NCI-H1436 (cell line): Measurements from ENCODE around the gene TRPV5.

Experiments used
- DNase-seq: peaks from one replicate; lab custom pipeline; 2025; lab: John Stamatoyannopoulos, UW

The TRPV5 gene

DNA sequence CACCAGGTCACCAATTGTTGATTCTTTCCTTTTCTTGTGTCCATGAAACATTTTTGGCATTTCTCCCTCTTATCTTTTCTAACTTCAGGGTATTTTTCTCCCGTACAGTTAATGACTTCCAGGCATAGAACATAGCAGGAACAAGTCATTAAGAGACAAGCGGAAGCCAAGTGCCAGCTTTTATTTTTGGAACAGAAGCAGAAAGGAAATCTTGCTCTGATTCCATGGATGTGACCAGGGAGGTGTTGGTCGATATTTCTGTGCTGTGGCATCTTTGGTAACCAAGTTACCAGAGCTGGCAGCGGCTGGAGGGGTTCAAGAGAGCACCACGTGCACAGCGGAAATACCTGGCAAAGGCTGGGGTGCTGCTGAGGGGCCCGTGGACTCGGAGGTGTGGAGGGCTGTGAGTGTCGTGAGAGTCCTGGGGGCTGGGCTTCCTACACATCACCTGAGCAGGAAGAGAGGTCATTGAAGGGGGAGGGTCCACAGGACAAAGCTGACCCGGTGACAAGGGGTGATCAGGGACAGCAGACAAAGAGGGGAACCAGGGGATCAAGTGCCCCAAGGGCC, 7.5 kb upstream of the TRPV5 start:
- no peak for DNase-seq

DNA sequence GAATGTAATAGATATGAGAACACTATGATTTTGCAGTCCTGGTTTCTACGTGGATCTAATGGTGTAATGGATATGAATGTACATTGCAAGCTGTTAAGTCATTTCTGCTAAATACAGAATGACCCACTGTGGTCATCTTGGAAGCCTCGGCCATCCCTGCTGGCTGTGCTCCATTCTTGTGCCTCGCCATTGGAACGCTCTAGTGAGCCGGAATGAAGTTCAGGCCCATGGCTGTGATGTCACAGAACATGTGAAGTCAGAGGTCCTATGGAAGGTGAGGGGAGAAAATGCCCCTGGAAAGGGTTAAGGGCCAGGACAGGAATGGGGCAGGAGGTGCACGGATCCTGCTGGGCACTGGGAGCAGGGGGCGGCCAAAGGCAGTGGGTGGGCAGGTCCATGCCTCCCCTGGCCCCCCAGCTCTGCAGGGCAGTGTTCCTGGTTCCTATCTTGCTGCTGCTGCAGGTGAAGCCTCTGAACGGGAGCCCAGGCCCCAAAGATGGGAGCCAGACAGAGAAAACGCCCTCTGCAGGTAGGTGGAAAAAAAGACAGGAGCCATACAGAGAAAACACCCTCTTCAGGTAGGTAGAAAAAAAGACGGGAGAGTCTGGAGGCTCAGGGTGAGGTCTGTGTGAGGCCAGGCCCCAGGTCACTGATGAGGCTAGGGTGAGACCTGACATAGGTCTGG, 5.8 kb upstream of the TRPV5 start, which contains the start of gene LLCFC1:
Gene LLCFC1, plus strand, starts transcription at position 259 of the 685 bp plus-strand sequence. Its CDS starts 138 bp downstream, at position 397.
- DNase-seq = no peak

DNA sequence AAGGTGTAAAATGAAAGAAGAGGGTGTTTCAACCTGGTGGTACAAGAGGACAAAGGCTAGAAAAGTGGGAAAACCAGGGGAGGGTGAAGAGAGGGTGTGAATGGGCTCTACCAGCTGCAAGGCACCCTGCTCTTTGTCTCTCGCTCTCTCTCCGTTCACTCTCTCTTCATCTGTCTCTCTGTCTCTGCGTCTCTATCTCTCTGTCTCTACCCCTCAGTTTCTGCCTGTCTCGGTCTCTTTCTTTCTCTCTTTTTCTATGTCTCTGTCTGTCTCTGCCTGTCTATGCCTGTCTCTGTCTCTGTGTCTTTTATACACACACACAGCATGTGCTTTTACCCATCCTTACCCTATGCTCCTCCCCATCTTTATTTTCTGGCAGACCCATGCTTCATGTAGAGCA, 5.1 kb upstream of the TRPV5 start:
- DNase-seq = no peak

DNA sequence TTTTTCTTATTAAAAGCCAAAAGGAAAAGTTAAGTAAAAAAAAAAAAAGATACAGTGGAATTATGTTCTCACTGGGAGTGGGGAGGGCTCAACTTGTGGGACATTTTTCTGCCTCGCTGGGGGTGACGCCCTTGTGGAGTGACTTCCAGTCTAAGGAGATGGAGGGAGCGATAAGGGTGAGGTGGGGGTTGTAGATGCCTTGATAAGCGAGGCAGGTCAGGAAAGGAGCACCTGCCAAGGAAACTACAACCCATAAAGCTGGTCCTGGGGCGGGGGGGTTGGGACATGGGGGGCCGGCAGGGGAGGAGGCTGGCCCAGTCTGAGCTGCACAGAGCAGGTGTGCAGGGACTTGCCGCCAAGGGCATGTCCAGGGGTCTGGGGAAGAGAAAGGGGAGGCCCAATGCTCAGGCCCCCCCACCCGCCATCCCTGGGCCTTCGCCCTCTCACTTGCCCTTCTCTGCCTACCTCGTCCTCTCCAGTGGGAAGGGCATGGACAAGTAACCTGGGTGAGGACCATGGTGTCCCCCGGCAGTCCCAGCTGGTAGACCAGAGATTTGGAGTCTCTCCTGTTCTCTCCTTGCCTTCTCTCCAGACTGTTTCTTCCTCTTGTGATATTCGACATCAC, 2.5 kb upstream of the TRPV5 start:
- no peak for DNase-seq

DNA sequence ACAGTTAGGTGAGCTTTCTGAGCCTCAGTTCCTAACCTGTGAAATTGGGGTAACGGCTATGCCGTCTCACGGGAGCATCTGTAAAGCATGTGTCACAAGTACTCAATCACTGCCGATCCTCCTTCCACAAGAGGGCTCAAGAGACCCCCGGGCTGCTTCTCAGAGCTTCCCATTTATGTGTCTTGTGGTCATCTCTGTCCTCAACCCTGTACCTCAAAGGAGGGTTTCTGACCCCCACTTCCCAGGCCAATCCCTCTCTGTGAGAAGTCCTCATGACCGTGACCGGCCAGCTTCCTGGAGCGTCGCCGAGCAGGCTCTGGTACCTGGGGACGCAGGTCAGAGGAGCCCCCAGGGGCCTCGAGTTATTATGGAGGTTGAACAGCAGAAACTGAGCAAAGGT, 510 bp upstream of the TRPV5 start:
- DNase-seq = no peak

DNA sequence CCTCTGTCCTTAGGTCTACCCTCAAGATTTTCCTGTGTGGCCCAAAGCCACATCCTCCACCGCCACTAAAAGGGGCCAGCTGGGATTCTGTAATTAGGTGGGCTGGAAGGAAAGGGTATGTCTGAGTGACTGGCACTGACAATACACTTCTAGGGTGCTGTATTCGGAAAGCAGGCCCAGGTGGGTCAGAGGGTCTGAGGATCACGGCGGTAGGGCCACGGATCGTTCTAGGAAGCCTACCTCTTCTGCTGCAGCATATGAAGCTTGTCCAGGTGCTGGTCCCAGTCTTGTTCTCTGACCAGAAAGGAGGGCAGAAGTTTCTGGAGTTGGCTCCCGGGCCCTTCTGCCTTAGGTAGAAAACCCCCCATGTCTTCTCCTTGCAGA, 462 bp downstream of the TRPV5 start:
- DNase-seq = no peak

DNA sequence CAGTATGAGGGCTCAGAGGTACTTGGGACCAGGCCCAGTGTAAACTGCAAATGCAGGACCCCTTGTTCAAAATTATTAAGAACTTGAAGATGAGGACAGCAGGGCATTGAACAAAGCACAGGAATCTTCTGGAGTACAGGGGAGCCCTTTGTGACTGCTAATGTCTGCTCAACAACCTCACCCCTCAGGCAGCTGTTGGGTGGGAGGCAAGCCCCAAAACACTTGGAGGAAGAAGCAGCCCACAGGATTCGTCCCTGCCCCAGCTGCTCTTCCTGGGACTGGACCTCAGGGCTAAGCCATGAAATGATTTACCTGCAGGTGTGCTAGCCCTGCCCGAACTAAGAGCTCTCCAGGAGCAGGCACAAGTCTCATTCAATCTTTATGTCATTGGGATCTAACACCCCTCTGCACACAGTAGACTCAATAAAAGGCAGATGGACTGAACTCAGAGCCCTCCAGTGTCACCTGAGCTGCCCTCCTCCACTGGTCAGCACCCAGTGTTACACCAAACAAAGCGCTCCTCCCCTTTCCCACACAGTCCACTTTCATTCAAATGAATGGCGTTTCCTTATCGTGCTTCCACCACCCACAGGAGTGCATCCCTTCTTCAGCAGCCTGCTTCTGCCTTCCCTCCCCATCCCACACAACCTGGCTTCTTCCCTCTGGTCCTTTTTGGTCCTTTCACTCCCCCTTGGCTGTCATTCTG, 1.0 kb downstream of the TRPV5 start:
- DNase-seq = no peak

DNA sequence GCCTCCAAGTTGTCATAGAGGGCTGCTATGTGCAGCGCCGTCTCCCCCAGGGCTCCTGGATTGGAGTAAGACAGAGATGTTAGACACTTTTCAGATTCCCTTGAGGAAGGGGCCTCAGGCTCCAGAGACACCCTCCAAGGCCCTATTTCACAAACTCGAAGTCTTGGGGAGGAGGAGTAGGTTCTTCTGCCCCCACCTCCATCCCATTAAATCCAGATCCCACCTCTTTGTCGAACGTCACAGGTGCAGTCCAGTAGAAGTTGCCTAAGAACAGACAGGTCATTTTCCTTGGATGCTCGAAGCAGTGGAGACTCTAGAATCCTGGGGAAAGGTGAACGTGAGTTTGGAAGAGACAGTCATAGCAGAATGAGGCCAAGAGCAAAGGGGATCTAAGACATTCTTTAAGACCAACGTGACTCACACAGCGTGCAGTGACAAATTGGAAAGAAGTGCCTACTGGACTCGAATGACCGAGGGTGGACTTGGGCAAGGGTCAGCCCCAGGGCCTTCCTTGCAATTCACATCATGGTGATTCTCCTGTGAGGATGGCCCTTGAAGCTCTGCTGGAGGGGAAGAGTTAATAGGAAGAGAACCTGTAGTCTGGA, 3.3 kb downstream of the TRPV5 start:
- DNase-seq = no peak

DNA sequence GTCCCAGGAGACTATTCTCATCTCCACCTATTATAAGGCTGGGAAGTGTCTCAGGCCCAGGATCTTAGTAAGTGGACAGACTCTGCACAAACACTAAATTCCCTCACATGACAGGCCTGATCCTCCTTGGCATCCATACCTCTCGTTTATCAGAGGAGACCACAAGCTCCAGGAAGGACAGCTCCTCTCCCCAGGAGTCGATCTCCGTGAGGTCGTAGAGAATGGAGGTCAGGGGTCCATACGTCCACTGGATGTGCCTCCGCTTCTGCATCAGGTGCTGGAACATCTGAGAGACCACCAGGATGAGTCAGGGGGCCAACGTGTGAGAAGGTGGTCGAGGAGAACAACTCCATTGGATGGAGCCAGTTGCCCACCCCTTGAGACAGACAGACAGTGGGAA, 5.6 kb downstream of the TRPV5 start:
- no peak for DNase-seq

DNA sequence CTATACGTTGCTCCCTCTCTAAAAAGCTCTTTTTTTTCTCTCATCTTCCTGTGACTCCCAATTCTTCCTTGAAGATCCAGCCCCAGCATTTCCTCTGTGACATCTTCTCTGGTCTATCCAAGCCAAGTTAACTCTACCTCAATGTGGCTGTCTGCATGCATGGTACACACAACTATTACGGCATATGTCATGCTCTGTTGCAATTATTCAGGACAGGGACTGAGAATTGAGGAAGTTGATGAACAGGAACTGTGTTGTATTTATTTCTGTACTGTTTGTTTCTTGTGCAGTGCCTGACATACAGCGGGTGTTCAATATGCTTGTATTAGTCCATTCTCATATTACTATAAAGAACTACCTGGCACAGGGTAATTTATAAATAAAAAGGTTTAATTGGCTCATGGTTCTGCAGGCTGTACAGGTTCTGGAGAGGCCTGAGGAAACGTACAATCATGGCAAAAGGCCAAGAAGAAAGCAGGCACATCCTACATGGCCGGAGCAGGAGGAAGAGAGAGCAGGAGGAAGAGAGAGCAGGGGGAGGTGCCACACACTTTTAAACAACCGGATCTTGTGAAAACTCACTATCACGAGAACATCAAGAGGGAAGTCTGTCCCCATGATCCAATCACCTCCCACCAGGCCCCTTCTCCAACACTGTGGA, 6.3 kb downstream of the TRPV5 start:
- no peak for DNase-seq

DNA sequence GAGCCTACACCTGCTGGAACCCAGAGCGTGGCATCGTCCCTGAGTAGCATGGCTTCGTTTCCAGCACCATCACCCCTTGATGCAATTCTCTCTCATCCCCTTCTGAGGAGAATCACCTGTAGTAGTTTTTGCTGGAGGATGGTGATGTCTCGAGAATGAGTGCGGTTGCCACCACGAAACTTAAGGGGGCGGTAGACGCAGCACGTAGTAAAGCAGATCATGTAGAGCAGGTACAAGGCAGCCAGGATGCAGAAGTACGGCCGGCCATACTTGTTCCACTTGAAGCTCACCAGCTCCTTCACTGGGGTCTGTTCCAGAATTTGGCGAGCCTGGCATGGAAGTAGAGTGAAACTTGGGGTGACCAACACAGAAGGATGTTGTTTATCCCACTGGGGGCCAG, 8.1 kb downstream of the TRPV5 start:
- no peak for DNase-seq

DNA sequence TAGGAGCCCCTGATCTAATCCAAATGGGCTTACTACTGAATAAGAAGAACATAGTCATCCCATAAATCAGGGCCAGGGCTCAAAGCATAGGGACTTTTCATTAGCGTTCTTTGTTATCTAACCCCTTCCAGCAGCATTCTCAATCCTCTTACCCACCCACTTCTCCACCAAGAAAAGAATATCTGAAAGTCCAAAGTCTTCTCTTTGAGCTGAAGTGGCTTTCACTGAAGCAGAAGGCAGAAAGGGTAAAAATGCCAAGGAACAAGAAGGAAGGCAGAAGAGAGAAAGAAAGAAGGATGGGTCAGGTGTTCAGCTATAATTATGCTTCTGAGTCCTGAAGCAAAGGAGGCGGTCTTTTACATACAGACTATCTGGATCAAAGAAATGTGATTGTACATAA, 10.2 kb downstream of the TRPV5 start:
- DNase-seq = no peak

DNA sequence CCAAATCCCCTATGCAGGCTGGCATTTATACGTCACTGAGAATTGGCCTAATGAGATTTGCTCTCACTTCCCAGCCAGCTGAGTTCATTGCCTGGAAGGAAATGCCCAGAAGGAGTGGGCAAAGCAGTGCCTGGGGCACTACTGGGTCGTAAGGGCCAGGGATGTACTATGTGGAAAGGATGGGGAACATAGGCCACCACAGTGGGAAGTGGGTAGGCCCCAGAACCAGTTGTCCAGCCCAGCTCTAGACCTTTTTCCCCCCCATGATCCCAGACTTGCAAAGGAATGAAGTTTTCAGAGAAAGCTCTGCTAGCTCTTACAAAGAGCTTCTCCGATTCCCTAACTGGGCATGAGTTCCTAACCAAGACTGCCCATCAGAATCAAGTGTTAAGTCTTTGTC, 13.9 kb downstream of the TRPV5 start:
- DNase-seq = no peak

DNA sequence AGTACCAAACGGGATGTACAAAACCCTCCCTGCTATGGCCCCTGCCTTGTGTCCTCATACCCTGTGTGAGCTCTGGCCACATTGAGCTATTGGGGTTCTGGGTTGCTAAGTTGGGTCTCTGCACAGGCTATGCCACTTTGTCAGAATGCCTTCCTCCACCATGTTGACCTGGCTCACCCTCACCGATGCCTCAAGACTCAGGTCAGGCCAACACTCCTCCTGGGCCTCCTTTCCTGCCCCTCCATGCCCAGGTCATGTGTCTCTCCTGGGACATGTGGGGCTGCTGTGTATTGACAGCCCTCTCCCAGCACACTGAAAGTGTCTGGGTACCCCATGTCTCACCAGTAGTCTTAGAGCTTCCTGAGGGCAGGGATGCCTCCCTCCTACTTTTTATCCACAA, 14.6 kb downstream of the TRPV5 start:
- no peak for DNase-seq

DNA sequence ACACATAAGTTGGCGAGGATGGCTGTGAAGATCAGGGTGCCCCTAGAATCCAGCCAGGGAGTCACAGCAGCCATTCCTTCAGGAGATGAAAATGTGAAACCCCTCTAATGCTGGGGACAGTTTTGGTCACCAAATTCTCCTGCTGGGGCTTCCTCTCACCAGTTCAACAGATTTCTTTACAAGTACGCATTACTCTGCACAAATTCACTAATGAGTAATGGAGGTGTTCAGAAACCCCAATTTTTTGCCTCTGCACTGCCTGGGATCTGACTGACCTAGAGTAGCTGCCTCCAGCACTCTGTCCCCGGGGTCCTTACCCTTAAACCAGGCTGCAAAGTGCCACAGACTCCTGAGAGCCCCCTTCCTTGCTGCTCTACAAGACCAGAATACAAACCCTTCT, 16.1 kb downstream of the TRPV5 start:
- no peak for DNase-seq

DNA sequence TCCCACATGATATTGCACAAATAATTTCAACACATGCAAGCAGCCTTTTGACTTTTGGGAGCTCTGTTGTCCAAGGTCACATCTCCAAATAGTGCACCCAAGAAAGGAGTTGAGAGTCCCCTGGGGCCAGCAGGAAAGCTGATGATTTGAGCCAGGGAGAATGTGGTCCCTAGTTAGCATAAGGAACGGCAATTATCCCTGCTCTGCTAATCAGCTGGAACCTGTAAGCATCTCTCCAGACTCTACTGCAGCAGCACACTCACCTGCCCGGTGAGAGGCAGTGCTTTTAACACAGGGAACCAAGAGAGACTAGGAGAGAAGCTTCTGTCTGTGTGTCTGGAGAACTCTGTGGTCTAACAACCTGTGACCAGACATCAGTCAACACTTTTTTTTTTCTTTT, 17.0 kb downstream of the TRPV5 start:
- no peak for DNase-seq

DNA sequence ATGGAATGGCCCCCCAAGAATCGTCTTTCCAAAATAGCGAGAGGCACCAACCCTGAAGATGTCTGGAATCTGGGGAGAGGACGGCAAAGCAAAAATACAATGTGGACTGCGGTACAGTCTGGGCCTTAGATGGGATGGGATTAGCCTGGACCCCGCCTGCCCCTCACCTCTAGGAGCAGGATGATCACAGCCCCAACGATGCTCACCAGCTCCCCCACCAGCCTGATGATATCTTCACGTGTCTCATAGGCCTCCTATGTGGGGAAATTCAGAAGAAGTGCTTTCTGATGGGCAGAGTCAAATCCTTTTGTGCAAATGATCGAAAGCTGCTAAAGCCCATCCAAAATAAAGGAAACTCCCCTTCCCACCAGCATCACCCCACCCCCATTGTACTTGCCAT, 18.2 kb downstream of the TRPV5 start:
- DNase-seq = no peak

DNA sequence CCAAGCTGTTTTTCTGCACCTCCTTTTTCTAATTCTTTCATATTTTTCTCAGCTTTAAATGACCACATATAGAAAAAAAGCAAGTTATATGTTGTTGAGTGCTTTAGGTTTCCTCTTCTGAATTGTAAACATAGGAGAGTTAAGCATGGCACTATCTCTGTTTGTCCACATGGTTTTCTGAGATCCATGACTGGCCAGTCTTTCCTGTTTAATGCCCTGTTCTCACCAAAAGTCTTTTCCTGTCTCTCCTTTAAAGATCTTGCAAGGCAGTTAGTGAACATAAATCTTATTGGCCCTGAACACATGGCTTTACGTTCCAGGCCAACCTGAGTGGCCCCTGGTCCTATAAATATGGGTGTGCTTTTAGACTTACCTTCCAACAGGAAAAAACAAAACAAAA, 19.4 kb downstream of the TRPV5 start:
- DNase-seq = no peak

DNA sequence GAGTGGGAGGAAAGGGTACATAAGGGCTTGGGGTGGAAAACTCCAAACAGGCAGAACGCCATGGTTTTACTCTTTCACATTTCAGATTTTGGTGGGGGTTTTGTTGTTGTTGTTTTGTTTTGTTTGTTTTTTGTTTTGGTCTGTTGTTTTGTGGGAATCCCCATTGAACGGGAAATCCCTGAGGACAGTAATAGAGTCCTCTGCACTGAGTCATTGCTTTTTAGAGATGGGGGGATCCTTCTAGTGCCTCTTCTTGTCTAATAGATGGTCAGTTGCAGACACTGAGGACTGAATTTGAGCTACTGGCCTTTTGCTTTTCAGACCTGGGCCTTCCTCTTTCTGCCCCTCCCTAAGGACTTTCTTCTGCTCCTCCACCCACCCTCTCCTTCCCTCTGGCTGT, 20.0 kb downstream of the TRPV5 start:
- DNase-seq = no peak

DNA sequence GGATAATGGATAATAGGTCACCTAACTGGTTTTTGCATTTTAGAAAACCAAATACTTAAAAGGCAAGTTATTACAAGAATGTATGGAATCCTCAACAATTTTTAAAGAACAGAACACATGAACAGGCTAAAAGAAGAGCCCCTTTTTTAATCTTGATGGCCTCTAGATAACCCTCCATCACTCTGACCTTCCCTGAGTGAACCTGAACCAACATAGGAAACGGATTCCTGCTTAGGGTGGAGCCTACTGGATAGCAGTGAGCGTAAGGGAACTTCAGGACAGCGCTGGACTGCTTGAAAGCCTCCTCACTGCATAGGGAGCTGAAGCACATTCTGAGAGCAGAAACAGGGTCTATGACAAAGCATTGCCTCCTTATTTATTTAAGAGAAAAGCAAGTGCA, 20.5 kb downstream of the TRPV5 start:
- no peak for DNase-seq

DNA sequence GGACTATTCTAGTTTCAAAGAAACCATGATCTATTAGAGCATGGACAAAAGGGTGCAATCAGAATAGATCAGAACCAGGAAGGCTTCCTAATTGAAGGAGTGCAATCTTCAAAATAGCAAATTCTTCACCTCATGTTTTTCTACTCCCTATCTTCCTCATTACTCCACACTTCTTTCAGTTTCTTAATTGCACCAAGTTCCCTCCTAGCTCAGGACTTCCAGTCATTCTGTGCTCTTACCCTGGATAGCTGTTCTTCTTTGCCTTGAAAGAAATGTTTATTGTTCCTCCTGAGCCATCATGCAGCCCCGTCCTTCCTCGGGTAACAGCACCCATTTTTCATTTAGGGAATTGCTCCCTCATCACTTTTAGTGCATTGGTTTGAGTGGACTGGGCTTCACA, 23.1 kb downstream of the TRPV5 start:
- DNase-seq = no peak

DNA sequence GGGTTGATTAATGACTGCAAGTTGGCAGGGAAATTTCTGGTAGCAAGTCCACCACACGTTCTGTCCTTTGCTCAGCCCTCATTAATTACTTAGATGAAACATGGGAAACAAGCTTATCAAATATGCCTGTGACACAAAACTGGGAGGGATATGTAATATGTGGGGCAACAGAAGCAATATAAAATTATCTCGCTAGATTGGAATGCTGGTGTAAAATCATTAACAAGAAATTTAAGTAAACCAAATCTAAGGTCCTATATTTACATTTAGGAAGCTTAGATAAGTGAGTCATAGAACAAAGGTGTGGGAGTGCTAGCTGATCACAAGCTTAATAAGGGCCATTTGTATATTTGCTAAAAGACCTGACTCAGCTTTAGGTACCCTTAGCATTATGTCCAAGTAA, 23.5 kb downstream of the TRPV5 start:
- DNase-seq = no peak
